SK-N-SH treated with all-trans-retinoic acid at 6 μM for 48 hours (cell line): Measurements from ENCODE around the gene ITIH4.

ENCODE experiments used
- ATAC-seq: fragments of 200-7000 bp; cut with Tn5 transposase; 3 replicates; pipeline ENCODE4 v1.9.1; 2020; ENCODE audit warnings: mild to moderate bottlenecking, moderate library complexity
- ARNTL ChIP-seq: fragments of 450-650 bp; formaldehyde crosslinking; IDR thresholded peaks from 2 replicates; pipeline ENCODE4 v1.5.0; 2020; ENCODE audit warnings: low read depth, mild to moderate bottlenecking, moderate library complexity, borderline replicate concordance
- BACH2 ChIP-seq: fragments of 250-450 bp; sonication (Bioruptor Pico); IDR thresholded peaks from 2 replicates; pipeline ENCODE4 v1.9.0; 2021; ENCODE audit warnings: mild to moderate bottlenecking, borderline replicate concordance
- CREB5 ChIP-seq: fragments of 250-450 bp; sonication (Bioruptor Pico); IDR thresholded peaks from 2 replicates; pipeline ENCODE4 v1.5.1; 2020; ENCODE audit warnings: low read depth, mild to moderate bottlenecking, moderate library complexity
- CSDC2 ChIP-seq: fragments of 250-450 bp; sonication (Bioruptor Pico); IDR thresholded peaks from 2 replicates; pipeline ENCODE4 v1.5.0; 2020; ENCODE audit warnings: mild to moderate bottlenecking, moderate library complexity
- ESRRG ChIP-seq: fragments of 250-450 bp; sonication (Bioruptor Pico); IDR thresholded peaks from 2 replicates; pipeline ENCODE4 v1.6.1; 2021; ENCODE audit warnings: mild to moderate bottlenecking
- ISL1 ChIP-seq: fragments of 250-450 bp; sonication (Bioruptor Pico); IDR thresholded peaks from 2 replicates; pipeline ENCODE4 v2.1.2; 2022; ENCODE audit warnings: mild to moderate bottlenecking, moderate library complexity
- OSR1 ChIP-seq: fragments of 250-450 bp; sonication (Bioruptor Pico); IDR thresholded peaks from 2 replicates; pipeline ENCODE4 v1.8.0; 2022; ENCODE audit warnings: moderate library complexity, mild to moderate bottlenecking, inconsistent platforms
- PPARA ChIP-seq: fragments of 250-450 bp; sonication (Bioruptor Pico); IDR thresholded peaks from 2 replicates; pipeline ENCODE4 v1.5.0; 2020; ENCODE audit warnings: mild to moderate bottlenecking, borderline replicate concordance
- RARB ChIP-seq: fragments of 250-450 bp; sonication (Bioruptor Pico); IDR thresholded peaks from 2 replicates; pipeline ENCODE4 v1.8.0; 2021; ENCODE audit warnings: mild to moderate bottlenecking, moderate library complexity
- SNAI2 ChIP-seq: fragments of 250-450 bp; sonication (Bioruptor Pico); IDR thresholded peaks from 2 replicates; pipeline ENCODE4 v1.5.0; 2020; ENCODE audit warnings: mild to moderate bottlenecking, moderate library complexity
- TCF4 ChIP-seq: fragments of 250-450 bp; sonication (Bioruptor Pico); IDR thresholded peaks from 2 replicates; pipeline ENCODE4 v1.8.0; 2021; ENCODE audit warnings: mild to moderate bottlenecking, moderate library complexity, borderline replicate concordance
- TOX ChIP-seq: fragments of 250-450 bp; sonication (Bioruptor Pico); IDR thresholded peaks from 2 replicates; pipeline ENCODE4 v1.8.0; 2021; ENCODE audit warnings: mild to moderate bottlenecking, moderate library complexity, borderline replicate concordance
- ZC3H10 ChIP-seq: fragments of 250-450 bp; sonication (Bioruptor Pico); IDR thresholded peaks from 2 replicates; pipeline ENCODE4 v1.5.1; 2021; ENCODE audit warnings: mild to moderate bottlenecking, moderate library complexity
- ZFP30 ChIP-seq: fragments of 450-650 bp; formaldehyde crosslinking; IDR thresholded peaks from 2 replicates; pipeline ENCODE4 v1.5.0; 2022; ENCODE audit warnings: mild to moderate bottlenecking, moderate library complexity
- ZNF565 ChIP-seq: fragments of 450-650 bp; formaldehyde crosslinking; conservative IDR thresholded peaks from 2 replicates; pipeline ENCODE4 v1.5.0; 2020; ENCODE audit warnings: low read depth, mild to moderate bottlenecking, moderate library complexity
- ZNF70 ChIP-seq: fragments of 450-650 bp; formaldehyde crosslinking; IDR thresholded peaks from 2 replicates; pipeline ENCODE4 v1.5.0; 2020; ENCODE audit warnings: mild to moderate bottlenecking, moderate library complexity
- ZNF8 ChIP-seq: fragments of 450-650 bp; formaldehyde crosslinking; IDR thresholded peaks from 2 replicates; pipeline ENCODE4 v1.5.0; 2020; ENCODE audit warnings: mild to moderate bottlenecking, moderate library complexity
- TF ChIP-seq, protein P1 (sequence below): fragments of 250-450 bp; sonication (Bioruptor Pico); IDR thresholded peaks from 2 replicates; pipeline ENCODE4 v1.5.1; 2021; ENCODE audit warnings: mild to moderate bottlenecking, moderate library complexity
- TF ChIP-seq, protein P2 (sequence below): fragments of 250-450 bp; sonication (Bioruptor Pico); IDR thresholded peaks from 2 replicates; pipeline ENCODE4 v1.8.0; 2020; ENCODE audit warnings: mild to moderate bottlenecking, moderate library complexity, borderline replicate concordance
- TF ChIP-seq, protein P3 (sequence below): fragments of 250-450 bp; sonication (Bioruptor Pico); IDR thresholded peaks from 2 replicates; pipeline ENCODE4 v1.8.0; 2021; ENCODE audit warnings: low read depth, mild to moderate bottlenecking, moderate library complexity, borderline replicate concordance
- TF ChIP-seq, protein P4 (sequence below): fragments of 250-450 bp; sonication (Bioruptor Pico); IDR thresholded peaks from 2 replicates; pipeline ENCODE4 v1.5.0; 2020; ENCODE audit warnings: mild to moderate bottlenecking, moderate library complexity

The ITIH4 gene

GRCh38 chr3:52805270-52806039 lies 25.0 kb downstream of the ITIH4 start:
- no peak for TF ChIP-seq ISL1
- no peak for TF ChIP-seq ZNF565 (CRISPR knock-in tag)
- no peak for TF ChIP-seq SNAI2 (CRISPR knock-in tag)
- TF ChIP-seq, protein P1, sequence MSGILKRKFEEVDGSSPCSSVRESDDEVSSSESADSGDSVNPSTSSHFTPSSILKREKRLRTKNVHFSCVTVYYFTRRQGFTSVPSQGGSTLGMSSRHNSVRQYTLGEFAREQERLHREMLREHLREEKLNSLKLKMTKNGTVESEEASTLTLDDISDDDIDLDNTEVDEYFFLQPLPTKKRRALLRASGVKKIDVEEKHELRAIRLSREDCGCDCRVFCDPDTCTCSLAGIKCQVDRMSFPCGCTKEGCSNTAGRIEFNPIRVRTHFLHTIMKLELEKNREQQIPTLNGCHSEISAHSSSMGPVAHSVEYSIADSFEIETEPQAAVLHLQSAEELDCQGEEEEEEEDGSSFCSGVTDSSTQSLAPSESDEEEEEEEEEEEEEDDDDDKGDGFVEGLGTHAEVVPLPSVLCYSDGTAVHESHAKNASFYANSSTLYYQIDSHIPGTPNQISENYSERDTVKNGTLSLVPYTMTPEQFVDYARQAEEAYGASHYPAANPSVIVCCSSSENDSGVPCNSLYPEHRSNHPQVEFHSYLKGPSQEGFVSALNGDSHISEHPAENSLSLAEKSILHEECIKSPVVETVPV (CRISPR knock-in tag): no peak
- no peak for TF ChIP-seq ZNF8 (CRISPR knock-in tag)
- TF ChIP-seq BACH2: no peak
- no peak for TF ChIP-seq PPARA (CRISPR knock-in tag)
- TF ChIP-seq CSDC2 (CRISPR knock-in tag): no peak
- TF ChIP-seq, all 23 proteins: peak for 0
- no peak for ATAC-seq

- ATAC-seq: peak; percentile 53
- TF ChIP-seq ESRRG: no peak
- TF ChIP-seq RARB (CRISPR knock-in tag): no peak
- no peak for TF ChIP-seq TOX (CRISPR knock-in tag)
- no peak for TF ChIP-seq CREB5 (CRISPR knock-in tag)
- TF ChIP-seq BACH2: no peak
- TF ChIP-seq ARNTL (CRISPR knock-in tag): no peak
- TF ChIP-seq PPARA (CRISPR knock-in tag): no peak
- TF ChIP-seq, protein P2, sequence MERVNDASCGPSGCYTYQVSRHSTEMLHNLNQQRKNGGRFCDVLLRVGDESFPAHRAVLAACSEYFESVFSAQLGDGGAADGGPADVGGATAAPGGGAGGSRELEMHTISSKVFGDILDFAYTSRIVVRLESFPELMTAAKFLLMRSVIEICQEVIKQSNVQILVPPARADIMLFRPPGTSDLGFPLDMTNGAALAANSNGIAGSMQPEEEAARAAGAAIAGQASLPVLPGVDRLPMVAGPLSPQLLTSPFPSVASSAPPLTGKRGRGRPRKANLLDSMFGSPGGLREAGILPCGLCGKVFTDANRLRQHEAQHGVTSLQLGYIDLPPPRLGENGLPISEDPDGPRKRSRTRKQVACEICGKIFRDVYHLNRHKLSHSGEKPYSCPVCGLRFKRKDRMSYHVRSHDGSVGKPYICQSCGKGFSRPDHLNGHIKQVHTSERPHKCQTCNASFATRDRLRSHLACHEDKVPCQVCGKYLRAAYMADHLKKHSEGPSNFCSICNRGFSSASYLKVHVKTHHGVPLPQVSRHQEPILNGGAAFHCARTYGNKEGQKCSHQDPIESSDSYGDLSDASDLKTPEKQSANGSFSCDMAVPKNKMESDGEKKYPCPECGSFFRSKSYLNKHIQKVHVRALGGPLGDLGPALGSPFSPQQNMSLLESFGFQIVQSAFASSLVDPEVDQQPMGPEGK (CRISPR knock-in tag): no peak
- TF ChIP-seq ZC3H10 (CRISPR knock-in tag): no peak
- TF ChIP-seq TCF4 (CRISPR knock-in tag): no peak
- TF ChIP-seq OSR1 (CRISPR knock-in tag): no peak
- TF ChIP-seq ZFP30 (CRISPR knock-in tag): no peak
- TF ChIP-seq CSDC2 (CRISPR knock-in tag): no peak
- no peak for TF ChIP-seq ISL1
- no peak for TF ChIP-seq ZNF565 (CRISPR knock-in tag)
- TF ChIP-seq, protein P1 (CRISPR knock-in tag): no peak
- TF ChIP-seq ZNF70 (CRISPR knock-in tag): no peak
- TF ChIP-seq, protein P3, sequence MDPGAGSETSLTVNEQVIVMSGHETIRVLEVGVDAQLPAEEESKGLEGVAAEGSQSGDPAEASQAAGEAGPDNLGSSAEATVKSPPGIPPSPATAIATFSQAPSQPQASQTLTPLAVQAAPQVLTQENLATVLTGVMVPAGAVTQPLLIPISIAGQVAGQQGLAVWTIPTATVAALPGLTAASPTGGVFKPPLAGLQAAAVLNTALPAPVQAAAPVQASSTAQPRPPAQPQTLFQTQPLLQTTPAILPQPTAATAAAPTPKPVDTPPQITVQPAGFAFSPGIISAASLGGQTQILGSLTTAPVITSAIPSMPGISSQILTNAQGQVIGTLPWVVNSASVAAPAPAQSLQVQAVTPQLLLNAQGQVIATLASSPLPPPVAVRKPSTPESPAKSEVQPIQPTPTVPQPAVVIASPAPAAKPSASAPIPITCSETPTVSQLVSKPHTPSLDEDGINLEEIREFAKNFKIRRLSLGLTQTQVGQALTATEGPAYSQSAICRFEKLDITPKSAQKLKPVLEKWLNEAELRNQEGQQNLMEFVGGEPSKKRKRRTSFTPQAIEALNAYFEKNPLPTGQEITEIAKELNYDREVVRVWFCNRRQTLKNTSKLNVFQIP (CRISPR knock-in tag): no peak
- TF ChIP-seq ZNF8 (CRISPR knock-in tag): no peak
- no peak for TF ChIP-seq SNAI2 (CRISPR knock-in tag)
Measured at GRCh38 chr3:52801839-52802238, 28.6 kb downstream of the ITIH4 start.

GRCh38 chr3:52800079-52800478 lies 30.4 kb downstream of the ITIH4 start:
- TF ChIP-seq BACH2: no peak
- TF ChIP-seq CSDC2 (CRISPR knock-in tag): no peak
- no peak for TF ChIP-seq OSR1 (CRISPR knock-in tag)
- TF ChIP-seq, protein P4, sequence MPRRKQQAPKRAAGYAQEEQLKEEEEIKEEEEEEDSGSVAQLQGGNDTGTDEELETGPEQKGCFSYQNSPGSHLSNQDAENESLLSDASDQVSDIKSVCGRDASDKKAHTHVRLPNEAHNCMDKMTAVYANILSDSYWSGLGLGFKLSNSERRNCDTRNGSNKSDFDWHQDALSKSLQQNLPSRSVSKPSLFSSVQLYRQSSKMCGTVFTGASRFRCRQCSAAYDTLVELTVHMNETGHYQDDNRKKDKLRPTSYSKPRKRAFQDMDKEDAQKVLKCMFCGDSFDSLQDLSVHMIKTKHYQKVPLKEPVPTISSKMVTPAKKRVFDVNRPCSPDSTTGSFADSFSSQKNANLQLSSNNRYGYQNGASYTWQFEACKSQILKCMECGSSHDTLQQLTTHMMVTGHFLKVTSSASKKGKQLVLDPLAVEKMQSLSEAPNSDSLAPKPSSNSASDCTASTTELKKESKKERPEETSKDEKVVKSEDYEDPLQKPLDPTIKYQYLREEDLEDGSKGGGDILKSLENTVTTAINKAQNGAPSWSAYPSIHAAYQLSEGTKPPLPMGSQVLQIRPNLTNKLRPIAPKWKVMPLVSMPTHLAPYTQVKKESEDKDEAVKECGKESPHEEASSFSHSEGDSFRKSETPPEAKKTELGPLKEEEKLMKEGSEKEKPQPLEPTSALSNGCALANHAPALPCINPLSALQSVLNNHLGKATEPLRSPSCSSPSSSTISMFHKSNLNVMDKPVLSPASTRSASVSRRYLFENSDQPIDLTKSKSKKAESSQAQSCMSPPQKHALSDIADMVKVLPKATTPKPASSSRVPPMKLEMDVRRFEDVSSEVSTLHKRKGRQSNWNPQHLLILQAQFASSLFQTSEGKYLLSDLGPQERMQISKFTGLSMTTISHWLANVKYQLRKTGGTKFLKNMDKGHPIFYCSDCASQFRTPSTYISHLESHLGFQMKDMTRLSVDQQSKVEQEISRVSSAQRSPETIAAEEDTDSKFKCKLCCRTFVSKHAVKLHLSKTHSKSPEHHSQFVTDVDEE (CRISPR knock-in tag): no peak
- no peak for TF ChIP-seq PPARA (CRISPR knock-in tag)
- TF ChIP-seq ARNTL (CRISPR knock-in tag): no peak
- no peak for TF ChIP-seq ZC3H10 (CRISPR knock-in tag)
- TF ChIP-seq ZFP30 (CRISPR knock-in tag): no peak
- no peak for TF ChIP-seq CREB5 (CRISPR knock-in tag)
- no peak for TF ChIP-seq TCF4 (CRISPR knock-in tag)
- TF ChIP-seq ESRRG: no peak
- TF ChIP-seq ZNF565 (CRISPR knock-in tag): no peak
- TF ChIP-seq, protein P2 (CRISPR knock-in tag): no peak
- ATAC-seq: no peak
